Measurements from ENCODE around the gene MYO16. TPM values are rescaled to one million over a fixed set of nuclear protein-coding genes. Genes with fewer than 3 reads are reported as not detected.

Gene MYO16
- total and polyA plus RNA-seq, 2 of the 4 experiments (the other 2 are of a cell fraction): under 0.01 to 0.03 TPM

DNA sequence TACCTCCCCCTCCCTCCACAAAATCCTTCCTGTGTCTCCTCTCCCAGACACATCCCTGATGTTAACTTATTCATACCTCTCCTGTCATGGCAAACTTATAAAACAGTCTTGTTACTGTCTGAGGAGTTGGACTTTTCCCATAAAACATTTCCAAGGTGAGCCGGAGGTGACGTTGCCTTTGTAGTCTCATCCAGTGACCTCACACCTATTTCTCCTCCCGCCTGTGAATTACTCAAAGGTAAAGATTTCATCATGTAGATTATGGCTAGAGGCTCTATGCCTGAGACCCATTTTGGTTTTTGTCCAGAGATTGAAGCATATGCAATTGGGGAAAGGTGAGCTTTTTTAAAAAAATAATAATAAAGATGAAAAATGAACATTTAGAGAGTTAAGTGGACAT lies 529.0 kb downstream of the MYO16 start:
- no peaks in the 10 kb centered on the region for H4K20me1 ChIP-seq (ENCODE audit: insufficient read depth, low read length)
- no TSS peak for BruUV-seq (replicated peaks)
- peak overlapping the region; percentile 58; the same call in 1 of the 2 replicates for H3K4ac ChIP-seq (ENCODE audit: low read depth, low read length)
- H2BK5ac ChIP-seq (ENCODE audit: low read depth, low read length, poor library complexity, severe bottlenecking): no peak overlapping the region
- H2BK20ac ChIP-seq (ENCODE audit: low read depth, low read length): peak overlapping the region; percentile 30; the same call in 1 of the 2 replicates
- H2BK120ac ChIP-seq (ENCODE audit: low read depth, low read length): peak overlapping the region; percentile 99
- no peak overlapping the region for H3K23ac ChIP-seq (ENCODE audit: low read depth, low read length)
- 0 out of 2 replicates have a peak overlapping the region, but pooled peaks have one; percentile 1 for H2AK5ac ChIP-seq (ENCODE audit: low read depth, low read length)
- H3K36me3 ChIP-seq (ENCODE audit: control insufficient read depth, insufficient read depth, low read length): no peaks in the 10 kb centered on the region
- H2BK15ac ChIP-seq (ENCODE audit: low read depth, low read length): peak overlapping the region; percentile 46; the same call in 1 of the 3 replicates
- dilution Hi-C loops (cut with HindIII; ENCODE audit: low sequenced_read_pairs, unreplicated experiment) (no loop called here), in situ Hi-C loops (cut with MboI; ENCODE audit: low sequenced_read_pairs) (no loop called here), intact Hi-C loops (cut with micrococcal nuclease) (loop anchor here (5.0 kb wide), 1 partner anchor 84 kb away; no protein-coding TSS in a partner anchor)
- CTCF ChIA-PET: no interaction called here
- H3K79me1 ChIP-seq (ENCODE audit: low read depth in 1 of 2, low read length in 2 of 2): no peaks in the 10 kb centered on the region
- H3K14ac ChIP-seq (replicated peaks; ENCODE audit: low read depth, low read length): no peak overlapping the region
- H3K56ac ChIP-seq (ENCODE audit: extremely low read depth, insufficient read depth, low read length): no peak overlapping the region
- no peak overlapping the region for H3K4me3 ChIP-seq (ENCODE audit: insufficient read depth, low read depth, low read length)
- no peak overlapping the region for H3K27ac ChIP-seq (ENCODE audit: insufficient read depth, low read length)
- peak overlapping the region; percentile 15; the same call in 1 of the 2 replicates for H4K91ac ChIP-seq (ENCODE audit: insufficient read depth, low read depth, low read length)
- H3K4me2 ChIP-seq (ENCODE audit: low read depth, low read length): no peak overlapping the region
- H4K5ac ChIP-seq (ENCODE audit: low read depth, low read length): no peak overlapping the region
- H3K9ac ChIP-seq (ENCODE audit: low read depth, low read length): no peak overlapping the region
- no peak overlapping the region for H3K18ac ChIP-seq (ENCODE audit: low read depth, low read length)
- no peak overlapping the region for H2AFZ ChIP-seq (replicated peaks; ENCODE audit: low read length, poor library complexity)
- no peaks in the 10 kb centered on the region for H3K9me3 ChIP-seq (ENCODE audit: control insufficient read depth, insufficient read depth, low read length)
- H2AK9ac ChIP-seq (replicated peaks; ENCODE audit: low read depth, low read length, poor library complexity): no peak overlapping the region
- ATAC-seq (ENCODE audit: low read depth) (no peak), DNase-seq (no peak)
- no CpG with 5 or more reads among the region's 3 CpGs for WGBS, 2 experiments (ENCODE audit: extremely low coverage in 2 of 2, insufficient read length in 1 of 2)
- H4K8ac ChIP-seq (ENCODE audit: low read depth in 2 of 2, low read length in 2 of 2): 0 out of 4 replicates have a peak overlapping the region, but pooled peaks of 1 of the 2 experiments have one; percentile 16
- peaks cover 23% of the 10 kb centered on the region for H3K9me1 ChIP-seq (ENCODE audit: insufficient read depth, low read length)
- no peaks in the 10 kb centered on the region for H3K27me3 ChIP-seq (ENCODE audit: control insufficient read depth, insufficient read depth, low read length)
- POLR2A ChIA-PET (ENCODE audit: unreplicated experiment): no interaction called here
- peaks cover 23% of the 10 kb centered on the region for H3K4me1 ChIP-seq (ENCODE audit: control insufficient read depth, insufficient read depth, low read length)
- TF ChIP-seq ELK1 (IDR thresholded peaks at IDR 0.05; ENCODE audit: borderline replicate concordance, low read depth, low read length): no peak
- TF ChIP-seq NFE2L2 (IDR thresholded peaks at IDR 0.05; ENCODE audit: low read depth, low read length): no peak
- TF ChIP-seq BHLHE40 (IDR thresholded peaks at IDR 0.05; ENCODE audit: low read depth, low read length): no peak
- TF ChIP-seq RCOR1 (IDR thresholded peaks at IDR 0.05; ENCODE audit: insufficient replicate concordance, low read length): no peak
- TF ChIP-seq USF2 (IDR thresholded peaks at IDR 0.05; ENCODE audit: low read depth, low read length): no peak
- TF ChIP-seq, protein P1, sequence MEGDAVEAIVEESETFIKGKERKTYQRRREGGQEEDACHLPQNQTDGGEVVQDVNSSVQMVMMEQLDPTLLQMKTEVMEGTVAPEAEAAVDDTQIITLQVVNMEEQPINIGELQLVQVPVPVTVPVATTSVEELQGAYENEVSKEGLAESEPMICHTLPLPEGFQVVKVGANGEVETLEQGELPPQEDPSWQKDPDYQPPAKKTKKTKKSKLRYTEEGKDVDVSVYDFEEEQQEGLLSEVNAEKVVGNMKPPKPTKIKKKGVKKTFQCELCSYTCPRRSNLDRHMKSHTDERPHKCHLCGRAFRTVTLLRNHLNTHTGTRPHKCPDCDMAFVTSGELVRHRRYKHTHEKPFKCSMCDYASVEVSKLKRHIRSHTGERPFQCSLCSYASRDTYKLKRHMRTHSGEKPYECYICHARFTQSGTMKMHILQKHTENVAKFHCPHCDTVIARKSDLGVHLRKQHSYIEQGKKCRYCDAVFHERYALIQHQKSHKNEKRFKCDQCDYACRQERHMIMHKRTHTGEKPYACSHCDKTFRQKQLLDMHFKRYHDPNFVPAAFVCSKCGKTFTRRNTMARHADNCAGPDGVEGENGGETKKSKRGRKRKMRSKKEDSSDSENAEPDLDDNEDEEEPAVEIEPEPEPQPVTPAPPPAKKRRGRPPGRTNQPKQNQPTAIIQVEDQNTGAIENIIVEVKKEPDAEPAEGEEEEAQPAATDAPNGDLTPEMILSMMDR (conservative IDR thresholded peaks at IDR 0.05; ENCODE audit: low read depth, low read length): no peak
- no peak for TF ChIP-seq SMC3 (IDR thresholded peaks at IDR 0.05; ENCODE audit: low read depth, low read length)
- TF ChIP-seq POLR2A (IDR thresholded peaks at IDR 0.05; ENCODE audit: low read depth, low read length): no peak
- no peak for TF ChIP-seq FOS (IDR thresholded peaks at IDR 0.05; ENCODE audit: low read depth, low read length)
